HepG2 (cell line): ENCODE results near the gene ALG11. TPM values are rescaled to one million over a fixed set of nuclear protein-coding genes. Genes with fewer than 3 reads are reported as not detected.
A peak's percentile ranks its signal among the peaks of the same experiment; 100 is the strongest.

Experiments used
- CBX2 ChIP-seq, 2 experiments: fragments of 200-600 bp in 1 of 2; sonication (generic); formaldehyde crosslinking in 1 of 2; IDR thresholded peaks; 2 replicates each; pipeline versions ENCODE4 v1.7.0 to v1.8.1; 2018 to 2022; ENCODE audit warnings: low read depth in 2 of 2, low read length in 1 of 2, mild to moderate bottlenecking in 1 of 2, missing genetic modification reagents in 1 of 2
- ETV5 ChIP-seq: IDR thresholded peaks from 2 replicates; pipeline ENCODE4 v1.6.1; 2018; ENCODE audit warnings: missing biosample characterization, missing genetic modification reagents, inconsistent platforms, borderline replicate concordance
- FOSL1 ChIP-seq: sonication (generic); formaldehyde crosslinking; IDR thresholded peaks from 2 replicates; pipeline ENCODE4 v1.9.0; 2021; ENCODE audit warnings: missing genetic modification reagents, borderline replicate concordance
- FOXP4 ChIP-seq: sonication (generic); formaldehyde crosslinking; IDR thresholded peaks from 2 replicates; pipeline ENCODE4 v1.4.0; 2020; ENCODE audit warnings: missing genetic modification reagents
- HOXA5 ChIP-seq: sonication (generic); formaldehyde crosslinking; IDR thresholded peaks from 2 replicates; pipeline ENCODE4 v1.4.0; 2020; ENCODE audit warnings: missing genetic modification reagents
- KDM1A ChIP-seq: IDR thresholded peaks from 2 replicates; pipeline ENCODE4 v1.6.1; 2016; ENCODE audit warnings: missing compliant biosample characterization
- PRMT3 ChIP-seq: sonication (generic); formaldehyde crosslinking; IDR thresholded peaks from 2 replicates; pipeline ENCODE4 v1.8.1; 2022; ENCODE audit warnings: low read depth, mild to moderate bottlenecking, moderate library complexity, missing genetic modification reagents, borderline replicate concordance
- RFXAP ChIP-seq: sonication (generic); formaldehyde crosslinking; IDR thresholded peaks from 2 replicates; pipeline ENCODE4 v1.4.0; 2020; ENCODE audit warnings: missing genetic modification reagents, borderline replicate concordance
- SOX6 ChIP-seq, 2 experiments: fragments of 450-650 bp in 1 of 2; sonication (generic) in 1 of 2; formaldehyde crosslinking in 1 of 2; IDR thresholded peaks; 2 replicates each; pipeline versions ENCODE4 v1.4.0 to v1.6.1; 2017 to 2020; ENCODE audit warnings: antibody characterized with exemption in 1 of 2, mild to moderate bottlenecking in 1 of 2, missing genetic modification reagents in 1 of 2
- SP5 ChIP-seq: IDR thresholded peaks from 2 replicates; pipeline ENCODE4 v1.6.1; 2016; ENCODE audit warnings: low read depth, borderline replicate concordance
- SRSF9 ChIP-seq: fragments of 200-400 bp; formaldehyde crosslinking; IDR thresholded peaks from 2 replicates; pipeline ENCODE4 v1.6.1; 2018; ENCODE audit warnings: borderline replicate concordance, mild to moderate bottlenecking, low read depth, low read length; ENCODE audit not compliant: insufficient read depth, poor library complexity, severe bottlenecking
- TFAP4 ChIP-seq: sonication (generic); IDR thresholded peaks from 2 replicates; pipeline ENCODE4 v1.6.1; 2016; ENCODE audit warnings: low read depth, borderline replicate concordance
- UBTF ChIP-seq: sonication (generic); formaldehyde crosslinking; IDR thresholded peaks from 2 replicates; pipeline ENCODE4 v1.4.0; 2020; ENCODE audit warnings: mild to moderate bottlenecking, missing genetic modification reagents
- ZNF292 ChIP-seq: sonication (generic); formaldehyde crosslinking; IDR thresholded peaks from 2 replicates; pipeline ENCODE4 v1.8.1; 2022; ENCODE audit warnings: mild to moderate bottlenecking, low read depth, missing genetic modification reagents, borderline replicate concordance
- ZNF7 ChIP-seq: IDR thresholded peaks from 2 replicates; pipeline ENCODE4 v1.6.1; 2016; ENCODE audit warnings: missing biosample characterization, missing genetic modification reagents
- ZSCAN9 ChIP-seq: IDR thresholded peaks from 2 replicates; pipeline ENCODE4 v1.6.1; 2016; ENCODE audit warnings: borderline replicate concordance
- polyA plus RNA-seq, 8 experiments: library from polyadenylated mRNA; depleted of rRNA in 3 of 8; stranded (reverse) in 7 of 8; unstranded in 1 of 8; fragments of >200 nt; fragmentation: Illumina TruSeq in 4 of 8; extraction: Trizol in 4 of 8; gene quantifications; 2 replicates each; pipeline versions ENCODE4 v1.2.1 to v1.2.3, GENCODE V29; 2011 to 2016; ENCODE audit warnings: low read depth in 4 of 8, missing spikeins in 1 of 8, mixed read lengths in 1 of 8; ENCODE audit not compliant: insufficient read depth in 1 of 8
- total RNA-seq, 5 experiments: library from RNA; depleted of rRNA; stranded (reverse); fragments of >200 nt; fragmentation: Illumina TruSeq; extraction: Trizol; gene quantifications; 2 replicates each; pipeline ENCODE4 v1.2.3, GENCODE V29; 2016; ENCODE audit warnings: low read depth in 1 of 5

Gene ALG11
- total and polyA plus RNA-seq, 2 of the 13 experiments (the other 11 are each of a cell fraction or from before 2014, with no cell fraction given): 14.7 to 27.9 TPM

GRCh38 chr13:52043675-52044074 is 31.5 kb downstream of the ALG11 start (continued):
- TF ChIP-seq FOSL1 (CRISPR knock-in tag) (no peak), RFXAP (no peak), UBTF (CRISPR knock-in tag) (no peak), SP5 (CRISPR knock-in tag) (no peak), PRMT3 (CRISPR knock-in tag) (no peak), SRSF9 (no peak), ZNF292 (CRISPR knock-in tag) (no peak), ZNF7 (CRISPR knock-in tag) (peak; percentile 99), KDM1A (CRISPR knock-in tag) (no peak), ZSCAN9 (CRISPR knock-in tag) (no peak), ETV5 (CRISPR knock-in tag) (no peak), FOXP4 (CRISPR knock-in tag) (no peak), HOXA5 (no peak), CBX2 (IDR thresholded peaks at IDR 0.05; ENCODE audit: low read depth, low read length) (no peak), CBX2 (CRISPR knock-in tag; IDR thresholded peaks at IDR 0.05; ENCODE audit: low read depth) (no peak), TFAP4 (no peak), SOX6 (IDR thresholded peaks at IDR 0.05) (no peak), SOX6 (CRISPR knock-in tag; IDR thresholded peaks at IDR 0.05) (peak; percentile 31; the same call in 1 of the 2 replicates)
- TF ChIP-seq, all 625 proteins: peak for 12
